Heart left ventricle (tissue), 13 donors: ENCODE results near the gene RGS10.

Source experiments
- CTCF ChIP-seq, 12 donors: fragments of 200-600 bp; sonication (generic) in 4 of 12; IDR thresholded peaks; one replicate each; pipeline versions ENCODE4 v1.5.0 to v1.8.0; 2018 to 2022; ENCODE audit warnings: antibody characterized with exemption in 12 of 12, mild to moderate bottlenecking in 5 of 12
- POLR2A ChIP-seq, 2 donors: fragments of 450-650 bp; IDR thresholded peaks; one replicate each; pipeline ENCODE4 v1.6.1; 2017; ENCODE audit warnings: antibody characterized with exemption in 2 of 2, mild to moderate bottlenecking in 2 of 2, moderate library complexity in 2 of 2
- donor health status: ischemic (EF 13 %, LVEDD 7.1; RV severe dilation, severe dysfunction).
- donor health status: DM: no; HTN: yes; CAD: no.
- donor health status: DM: no; HTN: no; CAD: no.
- donor health status: ischemic (EF 25% LVEDD 6.9; RV normal size, moderate dysfunction).
- donor health status: ischemic (EF 25% LVEDD 5.7; RV mildly dilated, moderate dysfunction).
- donor health status: ischemic (EF 35%, LVEDD 5.7; RV mildly dilated, moderate dysfunction).
- donor health status: nonischemic (EF 11% LVEDD 7.7; RV severe dilation, severe dysfunction).
- donor health status: DM: yes; HTN: yes; CAD: no.
- donor health status: PGD.
- donor health status: ischemic (EF 29% LVEDD 5.4; RV normal size, mild dysfunction).
- donor health status: nonischemic (EF 23%, LVEDD 6.1; RV moderate dilation, normal function).

- TF ChIP-seq CTCF (IDR thresholded peaks at IDR 0.05) (no peak), POLR2A (IDR thresholded peaks at IDR 0.05) (no peak)
These were observed 19.6 kb downstream of the RGS10 start for GRCh38 chr10:119522747-119523426.
